GM12878 (cell line): ENCODE measurements around the gene TCEANC2.

Experiments
- EZH2 ChIP-seq: IDR thresholded peaks from 2 replicates; pipeline ENCODE4 v1.6.1; 2012; ENCODE audit warnings: low read depth, mild to moderate bottlenecking, control low read depth, inconsistent platforms, low read length, borderline replicate concordance; ENCODE audit not compliant: control insufficient read depth
- LARP7 ChIP-seq: fragments of 450-650 bp; IDR thresholded peaks from 2 replicates; pipeline ENCODE4 v1.6.1; 2017; ENCODE audit warnings: mild to moderate bottlenecking
- POLR2A ChIP-seq: IDR thresholded peaks from 2 replicates; pipeline ENCODE4 v1.6.1; 2011; ENCODE audit warnings: low read depth, mild to moderate bottlenecking, low read length
- TF ChIP-seq, protein P1 (sequence below): fragments of 450-650 bp; IDR thresholded peaks from 2 replicates; pipeline ENCODE4 v1.6.1; 2016; ENCODE audit warnings: mild to moderate bottlenecking
- TF ChIP-seq, protein P2 (sequence below), 3 experiments: IDR thresholded peaks in 2 of 3; conservative IDR thresholded peaks in 1 of 3; 2 replicates each; pipeline ENCODE4 v1.5.1; 2011; ENCODE audit warnings: low read depth in 3 of 3, low read length in 3 of 3, mild to moderate bottlenecking in 3 of 3, control low read depth in 2 of 3, moderate library complexity in 2 of 3, inconsistent platforms in 1 of 3, mixed read lengths in 1 of 3; ENCODE audit not compliant: control insufficient read depth in 2 of 3, insufficient read depth in 1 of 3; ENCODE audit errors: extremely low read depth in 1 of 3
- TF ChIP-seq, protein P3 (sequence below): fragments of 450-650 bp; IDR thresholded peaks from 2 replicates; pipeline ENCODE4 v1.6.1; 2018; ENCODE audit warnings: borderline replicate concordance, mild to moderate bottlenecking; ENCODE audit not compliant: partially characterized antibody

DNA sequence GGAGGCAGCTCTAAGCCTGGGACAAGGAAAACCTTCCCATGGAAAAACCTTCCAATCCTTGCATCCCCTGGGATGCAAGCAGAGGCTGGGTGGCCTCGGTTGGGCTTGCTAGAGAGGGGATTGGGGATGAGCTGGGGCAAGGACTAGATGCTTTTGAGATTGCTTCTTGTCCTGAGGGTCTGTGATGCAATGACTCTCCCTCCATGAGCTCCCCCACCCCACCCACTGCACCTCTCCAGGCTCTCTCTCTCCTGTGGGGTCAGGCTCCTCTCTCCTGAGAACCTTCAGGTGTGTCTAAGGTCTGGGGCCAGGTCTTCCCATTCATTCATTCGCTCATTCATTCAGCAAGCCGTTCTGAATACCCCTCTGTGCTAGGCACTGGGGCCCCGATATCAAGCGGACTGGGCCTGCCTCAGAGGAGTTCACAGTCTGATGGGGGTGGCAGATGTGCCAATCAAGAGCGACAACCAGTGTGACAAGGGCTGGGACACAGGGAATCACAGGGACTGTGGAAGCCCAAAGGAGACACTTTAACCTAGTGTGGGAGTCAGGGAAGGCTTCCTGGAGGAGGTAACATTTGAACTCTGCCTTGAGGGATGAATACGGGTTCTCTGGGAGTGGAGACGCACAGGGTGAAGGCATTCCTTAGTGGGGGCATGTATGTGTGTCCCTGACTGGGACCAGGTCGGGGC is 41.9 kb upstream of the TCEANC2 start:
- no peak for TF ChIP-seq POLR2A
- no peak for TF ChIP-seq LARP7
- TF ChIP-seq, protein P1, sequence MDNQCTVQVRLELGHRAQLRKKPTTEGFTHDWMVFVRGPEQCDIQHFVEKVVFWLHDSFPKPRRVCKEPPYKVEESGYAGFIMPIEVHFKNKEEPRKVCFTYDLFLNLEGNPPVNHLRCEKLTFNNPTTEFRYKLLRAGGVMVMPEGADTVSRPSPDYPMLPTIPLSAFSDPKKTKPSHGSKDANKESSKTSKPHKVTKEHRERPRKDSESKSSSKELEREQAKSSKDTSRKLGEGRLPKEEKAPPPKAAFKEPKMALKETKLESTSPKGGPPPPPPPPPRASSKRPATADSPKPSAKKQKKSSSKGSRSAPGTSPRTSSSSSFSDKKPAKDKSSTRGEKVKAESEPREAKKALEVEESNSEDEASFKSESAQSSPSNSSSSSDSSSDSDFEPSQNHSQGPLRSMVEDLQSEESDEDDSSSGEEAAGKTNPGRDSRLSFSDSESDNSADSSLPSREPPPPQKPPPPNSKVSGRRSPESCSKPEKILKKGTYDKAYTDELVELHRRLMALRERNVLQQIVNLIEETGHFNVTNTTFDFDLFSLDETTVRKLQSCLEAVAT, result no peak
- TF ChIP-seq, protein P2, sequence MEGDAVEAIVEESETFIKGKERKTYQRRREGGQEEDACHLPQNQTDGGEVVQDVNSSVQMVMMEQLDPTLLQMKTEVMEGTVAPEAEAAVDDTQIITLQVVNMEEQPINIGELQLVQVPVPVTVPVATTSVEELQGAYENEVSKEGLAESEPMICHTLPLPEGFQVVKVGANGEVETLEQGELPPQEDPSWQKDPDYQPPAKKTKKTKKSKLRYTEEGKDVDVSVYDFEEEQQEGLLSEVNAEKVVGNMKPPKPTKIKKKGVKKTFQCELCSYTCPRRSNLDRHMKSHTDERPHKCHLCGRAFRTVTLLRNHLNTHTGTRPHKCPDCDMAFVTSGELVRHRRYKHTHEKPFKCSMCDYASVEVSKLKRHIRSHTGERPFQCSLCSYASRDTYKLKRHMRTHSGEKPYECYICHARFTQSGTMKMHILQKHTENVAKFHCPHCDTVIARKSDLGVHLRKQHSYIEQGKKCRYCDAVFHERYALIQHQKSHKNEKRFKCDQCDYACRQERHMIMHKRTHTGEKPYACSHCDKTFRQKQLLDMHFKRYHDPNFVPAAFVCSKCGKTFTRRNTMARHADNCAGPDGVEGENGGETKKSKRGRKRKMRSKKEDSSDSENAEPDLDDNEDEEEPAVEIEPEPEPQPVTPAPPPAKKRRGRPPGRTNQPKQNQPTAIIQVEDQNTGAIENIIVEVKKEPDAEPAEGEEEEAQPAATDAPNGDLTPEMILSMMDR (IDR thresholded peaks at IDR 0.05 in 2 of 3, conservative IDR thresholded peaks at IDR 0.05 in 1 of 3; ENCODE audit: control insufficient read depth in 2 of 3, extremely low read depth in 1 of 3, insufficient read depth in 1 of 3, low read depth in 3 of 3, low read length in 3 of 3), result no peak
- TF ChIP-seq, protein P3, sequence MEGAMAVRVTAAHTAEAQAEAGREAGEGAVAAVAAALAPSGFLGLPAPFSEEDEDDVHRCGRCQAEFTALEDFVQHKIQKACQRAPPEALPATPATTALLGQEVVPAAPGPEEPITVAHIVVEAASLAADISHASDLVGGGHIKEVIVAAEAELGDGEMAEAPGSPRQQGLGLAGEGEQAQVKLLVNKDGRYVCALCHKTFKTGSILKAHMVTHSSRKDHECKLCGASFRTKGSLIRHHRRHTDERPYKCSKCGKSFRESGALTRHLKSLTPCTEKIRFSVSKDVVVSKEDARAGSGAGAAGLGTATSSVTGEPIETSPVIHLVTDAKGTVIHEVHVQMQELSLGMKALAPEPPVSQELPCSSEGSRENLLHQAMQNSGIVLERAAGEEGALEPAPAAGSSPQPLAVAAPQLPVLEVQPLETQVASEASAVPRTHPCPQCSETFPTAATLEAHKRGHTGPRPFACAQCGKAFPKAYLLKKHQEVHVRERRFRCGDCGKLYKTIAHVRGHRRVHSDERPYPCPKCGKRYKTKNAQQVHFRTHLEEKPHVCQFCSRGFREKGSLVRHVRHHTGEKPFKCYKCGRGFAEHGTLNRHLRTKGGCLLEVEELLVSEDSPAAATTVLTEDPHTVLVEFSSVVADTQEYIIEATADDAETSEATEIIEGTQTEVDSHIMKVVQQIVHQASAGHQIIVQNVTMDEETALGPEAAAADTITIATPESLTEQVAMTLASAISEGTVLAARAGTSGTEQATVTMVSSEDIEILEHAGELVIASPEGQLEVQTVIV, result no peak
- TF ChIP-seq EZH2, result no peak
